Measurements from ENCODE around the gene NHEJ1. TPM values are rescaled to one million over a fixed set of nuclear protein-coding genes. Genes with fewer than 3 reads are reported as not detected.

Gene NHEJ1
- total and polyA plus RNA-seq, 8 donors, result 3.9 to 8.7 (median 6.6) TPM

- FAIRE-seq, result no peak
Measured at GRCh38 chr2:219207134-219207883, 46.7 kb upstream of the NHEJ1 start.

GRCh38 chr2:219206328-219207133 lies 45.9 kb upstream of the NHEJ1 start, which contains the start of gene ZFAND2B:
TSS of gene ZFAND2B (plus strand) at chr2:219206782. CDS start at chr2:219206988, 206 bp downstream.
- Histone ChIP-seq H3K9me3 (no peaks in the 10 kb centered on the region), H3K36me3 (no peaks in the 10 kb centered on the region), H3K4me3 (peak within 1 kb of the TSS; percentile 42 to 73 (median 70)), H3K4me1 (peaks cover 0 to 11% (median 5%) of the 10 kb centered on the region in 3 donors), H3K27ac (peak within 1 kb of the TSS; percentile 86 to 95 (median 90)), H3K27me3 (no peaks in the 10 kb centered on the region)
- FAIRE-seq, result no peak
- 1% methylated on average over 64 to 76 of the region's 76 CpGs for WGBS, 2 donors
- DNase-seq, result peak; percentile 93 to 99 (median 96)
- no peak for TF ChIP-seq CTCF (IDR thresholded peaks at IDR 0.05)
- peak; percentile 94 to 98 (median 97) for ATAC-seq
- intact Hi-C loops (cut with DNase I), result no loop called here

More at GRCh38 chr2:219207134-219207883, 46.7 kb upstream of the NHEJ1 start:
- TF ChIP-seq CTCF (IDR thresholded peaks at IDR 0.05), result no peak
- no peaks in the 10 kb centered on the region for H3K36me3 ChIP-seq
- intact Hi-C loops (cut with DNase I), result no loop called here
- H3K4me1 ChIP-seq, result peaks cover 0 to 11% (median 5%) of the 10 kb centered on the region in 3 donors
- H3K27me3 ChIP-seq, result no peaks in the 10 kb centered on the region
- 15 to 19% methylated on average over 22 of the region's 22 CpGs for WGBS, 2 donors
- no peak for ATAC-seq
- peak overlapping the region; percentile 42 to 73 (median 70) for H3K4me3 ChIP-seq
- no peaks in the 10 kb centered on the region for H3K9me3 ChIP-seq
- peak overlapping the region; percentile 86 to 95 (median 90) for H3K27ac ChIP-seq
- peak in 2 of 6 donors; percentile 21 to 44 for DNase-seq

- ATAC-seq (no peak), FAIRE-seq (no peak), DNase-seq (peak in 1 of 6 donors; percentile 13)
- Histone ChIP-seq H3K27ac (peak overlapping the region; percentile 86 to 95 (median 90)), H3K36me3 (no peaks in the 10 kb centered on the region), H3K4me3 (peak overlapping the region; percentile 42 to 73 (median 70)), H3K9me3 (no peaks in the 10 kb centered on the region), H3K4me1 (peaks cover 0 to 11% (median 5%) of the 10 kb centered on the region in 3 donors), H3K27me3 (no peaks in the 10 kb centered on the region)
- intact Hi-C loops (cut with DNase I), result no loop called here
- WGBS, 2 donors, result 6 to 7% methylated on average over 7 of the region's 7 CpGs
- TF ChIP-seq CTCF (IDR thresholded peaks at IDR 0.05), result no peak
Measured at GRCh38 chr2:219205981-219206327, 45.3 kb upstream of the NHEJ1 start.

- ATAC-seq (no peak), FAIRE-seq (no peak), DNase-seq (peak in 1 of 6 donors; percentile 8)
- Histone ChIP-seq H3K27ac (no peak overlapping the region), H3K9me3 (no peaks in the 10 kb centered on the region), H3K36me3 (no peaks in the 10 kb centered on the region), H3K27me3 (no peaks in the 10 kb centered on the region), H3K4me3 (no peak overlapping the region), H3K4me1 (peaks cover 0 to 11% (median 5%) of the 10 kb centered on the region in 3 donors)
- WGBS, 2 donors, result 80 to 85% methylated on average over 5 of the region's 5 CpGs
- TF ChIP-seq CTCF (IDR thresholded peaks at IDR 0.05), result no peak
- intact Hi-C loops (cut with DNase I), result no loop called here
Measured at GRCh38 chr2:219205165-219205538, 44.5 kb upstream of the NHEJ1 start.
